Astrocyte of the spinal cord (primary cell): ENCODE data around the gene NXPH4.
A peak's percentile ranks its signal among the peaks of the same experiment; 100 is the strongest.

Source experiments
- DNase-seq: peaks from one replicate; pipeline ENCODE4 v3.0.0; 2011; ENCODE audit warnings: low read depth, low spot score
- H3K4me3 ChIP-seq: 2 replicates; pipeline ENCODE4 v1.5.1; 2011; ENCODE audit warnings: low read depth, mild to moderate bottlenecking, low read length, moderate library complexity
- in situ Hi-C: cut with HindIII; loops from 2 replicates; pipeline ENCODE4 v1.10.0; 2017; ENCODE audit warnings: low sequenced_read_pairs
- TF ChIP-seq, protein P1 (sequence below): IDR thresholded peaks from 2 replicates; pipeline ENCODE4 v1.5.1; 2012; ENCODE audit warnings: low read depth, mild to moderate bottlenecking, low read length, inconsistent platforms

NXPH4 gene

DNA sequence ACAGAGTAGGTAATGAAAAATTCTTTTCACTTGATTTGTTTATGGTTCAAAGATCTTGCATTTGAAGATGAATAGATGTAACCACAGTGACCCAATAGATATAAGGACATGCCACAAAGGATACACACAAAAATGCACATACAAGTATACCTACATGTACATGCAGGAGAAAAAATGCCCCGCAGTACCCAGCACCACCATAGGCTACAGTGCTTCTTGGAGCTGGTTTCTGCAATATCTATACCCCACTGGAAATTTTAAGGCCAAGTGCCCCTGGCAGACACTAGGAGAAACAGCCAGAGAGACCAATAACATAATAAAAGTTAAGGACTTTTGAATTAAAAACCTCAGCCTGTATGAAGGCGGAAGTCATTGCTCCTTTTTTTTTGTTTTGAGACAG lies 46.5 kb downstream of the NXPH4 start:
- DNase-seq, result no peak
- TF ChIP-seq, protein P1, sequence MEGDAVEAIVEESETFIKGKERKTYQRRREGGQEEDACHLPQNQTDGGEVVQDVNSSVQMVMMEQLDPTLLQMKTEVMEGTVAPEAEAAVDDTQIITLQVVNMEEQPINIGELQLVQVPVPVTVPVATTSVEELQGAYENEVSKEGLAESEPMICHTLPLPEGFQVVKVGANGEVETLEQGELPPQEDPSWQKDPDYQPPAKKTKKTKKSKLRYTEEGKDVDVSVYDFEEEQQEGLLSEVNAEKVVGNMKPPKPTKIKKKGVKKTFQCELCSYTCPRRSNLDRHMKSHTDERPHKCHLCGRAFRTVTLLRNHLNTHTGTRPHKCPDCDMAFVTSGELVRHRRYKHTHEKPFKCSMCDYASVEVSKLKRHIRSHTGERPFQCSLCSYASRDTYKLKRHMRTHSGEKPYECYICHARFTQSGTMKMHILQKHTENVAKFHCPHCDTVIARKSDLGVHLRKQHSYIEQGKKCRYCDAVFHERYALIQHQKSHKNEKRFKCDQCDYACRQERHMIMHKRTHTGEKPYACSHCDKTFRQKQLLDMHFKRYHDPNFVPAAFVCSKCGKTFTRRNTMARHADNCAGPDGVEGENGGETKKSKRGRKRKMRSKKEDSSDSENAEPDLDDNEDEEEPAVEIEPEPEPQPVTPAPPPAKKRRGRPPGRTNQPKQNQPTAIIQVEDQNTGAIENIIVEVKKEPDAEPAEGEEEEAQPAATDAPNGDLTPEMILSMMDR, result no peak
- in situ Hi-C loops, result no loop called here
- no peak overlapping the region for H3K4me3 ChIP-seq

DNA sequence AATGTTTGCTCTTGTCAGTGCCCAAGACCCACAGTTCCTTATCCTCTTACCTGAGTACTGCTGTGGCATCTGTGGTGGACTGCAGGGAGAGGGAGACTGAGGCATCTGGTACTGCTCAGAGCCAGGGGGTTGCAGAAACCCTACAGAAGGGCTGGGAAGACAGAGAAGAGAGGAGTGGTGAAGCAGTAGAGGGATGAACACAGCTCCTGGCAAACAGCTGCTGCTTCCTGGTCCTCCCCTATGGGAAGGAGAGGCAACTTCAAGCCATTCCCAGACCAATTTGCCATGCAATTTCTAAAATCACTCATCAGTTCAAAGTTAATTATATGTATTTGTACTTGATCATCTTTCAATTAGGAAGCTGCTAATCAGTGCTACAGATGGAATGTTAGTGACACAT lies 50.1 kb downstream of the NXPH4 start:
- DNase-seq, result no peak
- in situ Hi-C loops, result no loop called here
- no peak overlapping the region for H3K4me3 ChIP-seq
- TF ChIP-seq, protein P1, result no peak

DNA sequence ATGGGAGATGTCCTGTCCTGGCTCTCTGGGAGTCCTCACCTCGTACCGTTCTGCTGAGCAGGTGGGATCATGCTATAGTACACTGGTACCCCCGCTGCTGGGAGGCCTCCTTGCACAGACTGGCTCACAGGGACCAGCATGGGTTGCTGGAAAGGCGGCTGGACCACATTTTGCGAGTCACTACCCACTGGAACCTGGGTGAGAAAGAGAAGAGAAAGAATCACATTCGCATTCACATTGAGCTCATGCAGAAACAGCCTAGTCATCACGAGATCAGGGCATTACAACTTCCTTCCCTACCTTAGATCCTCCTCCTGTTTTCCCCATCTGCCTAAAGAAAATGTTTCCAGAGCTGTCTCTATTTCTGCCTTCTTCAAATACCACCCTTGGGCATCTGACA lies 51.7 kb downstream of the NXPH4 start:
- TF ChIP-seq, protein P1, result no peak
- peak; percentile 20 for DNase-seq
- in situ Hi-C loops, result no loop called here
- no peak overlapping the region for H3K4me3 ChIP-seq

DNA sequence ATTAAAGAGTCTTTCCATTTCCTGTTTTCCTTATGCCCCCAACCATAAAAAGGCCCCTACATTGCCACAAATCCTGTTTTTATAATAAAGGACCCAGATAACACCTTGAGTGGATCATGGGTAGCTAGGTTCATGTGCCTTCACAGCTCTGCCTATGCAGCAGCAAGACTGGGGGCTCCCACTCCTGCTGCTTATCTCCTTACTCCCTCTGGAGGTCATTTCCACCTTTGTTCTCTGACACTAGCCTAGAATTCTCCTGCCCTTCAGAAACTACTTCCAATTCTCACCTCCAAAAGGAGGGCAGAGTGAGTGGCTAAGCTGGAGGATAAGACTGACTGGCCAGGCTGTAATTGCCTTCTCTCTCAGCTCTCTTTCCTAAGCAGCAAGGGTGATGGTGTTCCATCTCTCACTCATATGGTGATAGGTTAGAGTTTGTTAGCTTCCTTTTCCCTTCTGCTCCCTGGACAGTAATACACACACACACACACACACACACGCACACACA lies 54.4 kb downstream of the NXPH4 start:
- TF ChIP-seq, protein P1, result peak; percentile 8
- DNase-seq, result no peak
- in situ Hi-C loops, result no loop called here
- H3K4me3 ChIP-seq, result no peak overlapping the region

DNA sequence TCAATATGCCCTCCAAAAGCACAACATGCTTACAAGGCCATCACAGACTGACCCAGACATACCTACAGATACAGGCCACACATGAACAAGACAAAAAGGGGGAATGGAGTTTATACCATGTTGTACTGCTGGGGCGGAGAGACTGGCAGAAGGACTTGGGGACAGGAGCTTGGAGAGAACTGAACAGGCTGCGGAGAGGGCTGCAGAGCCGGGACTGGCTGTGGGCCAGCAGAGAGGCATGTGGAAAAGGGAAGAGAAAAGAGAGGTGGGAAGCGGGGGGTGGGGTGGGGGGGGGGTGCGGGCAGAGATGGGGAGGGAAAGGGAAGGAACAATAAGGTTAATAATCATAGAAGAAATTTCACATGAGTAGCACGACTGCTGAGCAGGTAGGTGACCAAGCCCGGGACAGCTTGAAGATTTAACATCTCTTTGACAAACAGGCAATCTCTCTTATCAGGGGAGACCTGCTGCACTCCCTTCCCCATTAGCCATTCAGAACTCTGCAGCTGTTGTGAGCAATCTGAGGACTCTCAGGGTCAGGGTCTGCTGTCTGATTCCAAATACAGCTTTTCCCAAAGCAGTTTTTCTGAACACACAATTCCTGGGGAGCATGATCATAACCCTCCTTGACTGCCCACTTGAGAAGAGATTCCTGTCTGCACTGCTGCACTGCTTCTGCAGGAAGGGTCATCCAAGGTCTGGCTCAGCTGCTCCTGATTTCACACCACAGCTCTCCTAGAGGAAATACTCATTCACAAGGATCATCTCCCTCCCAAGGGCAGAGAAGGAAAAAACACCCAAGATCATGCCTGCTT lies 56.0 kb downstream of the NXPH4 start:
- peak; percentile 13 for DNase-seq
- H3K4me3 ChIP-seq, result no peak overlapping the region
- TF ChIP-seq, protein P1, result no peak
- in situ Hi-C loops, result no loop called here

DNA sequence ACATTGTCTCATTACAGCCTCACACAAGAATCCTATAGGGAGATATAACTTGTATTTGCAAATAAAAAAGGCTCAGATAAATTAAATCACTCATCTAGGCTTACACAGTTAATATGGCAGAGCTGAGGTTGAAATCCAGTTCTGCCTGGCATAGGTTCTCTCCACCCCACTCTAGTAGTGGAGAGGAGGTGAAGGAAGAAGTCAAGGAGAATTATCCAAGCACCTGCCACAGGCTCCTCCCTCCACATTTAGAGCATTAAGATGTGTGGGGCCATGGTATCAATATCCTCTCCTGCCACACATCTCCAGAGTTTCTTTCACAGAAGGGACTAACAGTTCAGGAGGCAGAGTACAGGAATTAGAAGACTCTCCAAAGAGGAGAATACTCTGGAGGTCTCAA lies 56.9 kb downstream of the NXPH4 start:
- H3K4me3 ChIP-seq, result no peak overlapping the region
- TF ChIP-seq, protein P1, result no peak
- DNase-seq, result no peak
- in situ Hi-C loops, result no loop called here
